Sigmoid colon (tissue), 7 donors: Measurements from ENCODE around the gene DLX5. TPM values are rescaled to one million over a fixed set of nuclear protein-coding genes. Genes with fewer than 3 reads are reported as not detected.

Experiments used
- DNase-seq: peaks from one replicate; pipeline ENCODE4 v3.0.0-alpha.2; 2019
- H3K27ac ChIP-seq, 4 donors: fragments of 200-600 bp; sonication (generic); one replicate each; pipeline ENCODE4 v1.5.1; 2016 to 2019; ENCODE audit warnings: mild to moderate bottlenecking in 1 of 4
- H3K27me3 ChIP-seq, 3 donors: fragments of 200-600 bp; sonication (generic); one replicate each; pipeline ENCODE4 v1.5.1; 2019; ENCODE audit warnings: mild to moderate bottlenecking in 1 of 3
- H3K36me3 ChIP-seq, 4 donors: fragments of 200-600 bp; sonication (generic); one replicate each; pipeline ENCODE4 v1.5.1; 2016 to 2019
- H3K4me1 ChIP-seq, 4 donors: fragments of 200-600 bp; sonication (generic); one replicate each; pipeline ENCODE4 v1.5.1; 2017 to 2019
- H3K4me3 ChIP-seq, 4 donors: fragments of 200-600 bp; sonication (generic); one replicate each; pipeline ENCODE4 v1.5.1; 2017 to 2019; ENCODE audit warnings: mild to moderate bottlenecking in 2 of 4, moderate library complexity in 1 of 4
- H3K9me3 ChIP-seq, 4 donors: fragments of 200-600 bp in 3 of 4; sonication (generic) in 3 of 4; one replicate each; pipeline versions ENCODE4 v1.5.1 to v1.6.1; 2013 to 2019
- CTCF ChIP-seq, 4 experiments: fragments of 450-650 bp in 3 of 4; fragments of 200-600 bp in 1 of 4; IDR thresholded peaks; one replicate each; pipeline ENCODE4 v1.5.1; 2016 to 2019; ENCODE audit warnings: antibody characterized with exemption in 4 of 4, mild to moderate bottlenecking in 3 of 4, moderate library complexity in 2 of 4
- EP300 ChIP-seq, 4 donors: sonication (generic); formaldehyde crosslinking; IDR thresholded peaks; one replicate each; pipeline ENCODE4 v1.6.1; 2017; ENCODE audit warnings: antibody characterized with exemption in 4 of 4
- POLR2A ChIP-seq, 2 donors: fragments of 450-650 bp; IDR thresholded peaks; one replicate each; pipeline ENCODE4 v1.6.1; 2016; ENCODE audit warnings: antibody characterized with exemption in 2 of 2, mild to moderate bottlenecking in 2 of 2, moderate library complexity in 2 of 2
- POLR2AphosphoS5 ChIP-seq, 4 donors: sonication (generic); formaldehyde crosslinking; IDR thresholded peaks; one replicate each; pipeline ENCODE4 v1.6.1; 2017; ENCODE audit warnings: antibody characterized with exemption in 4 of 4
- WGBS, 2 donors: extraction: QIAGEN DNeasy Blood & Tissue Kit; methylation state at CpG; one replicate each; pipeline ENCODE4 v1.1.7; 2013; 5-methylcytosine and 5-hydroxymethylcytosine counted together
- intact Hi-C: fragments of 100-400 bp; cut with DNase I; formaldehyde crosslinking; loops from one replicate; pipeline ENCODE4 v1.15.1; 2023
- polyA plus RNA-seq, 3 donors: library from polyadenylated mRNA; stranded (reverse); fragments of 200-250 nt; gene quantifications; one replicate each; pipeline ENCODE4 v1.2.3, GENCODE V29; 2013
- total RNA-seq, 4 donors: library from RNA; depleted of rRNA; stranded (reverse); fragments of >200 nt; gene quantifications; one replicate each; pipeline ENCODE4 v1.1.0, GENCODE V29; 2016
- donor health status: healthy with polysubstance abuse.
- donor health status: Bipolar disorder and iron deficiency.
- donor health status: healthy.

The DLX5 gene
- total and polyA plus RNA-seq, 7 donors = 0.10 to 0.71 (median 0.41) TPM; not detected in 4

- H3K27ac ChIP-seq = no peak overlapping the region
- TF ChIP-seq POLR2A (IDR thresholded peaks at IDR 0.05) = no peak
- no peak for TF ChIP-seq CTCF (IDR thresholded peaks at IDR 0.05)
- TF ChIP-seq EP300 (IDR thresholded peaks at IDR 0.05) = no peak
- no peak for TF ChIP-seq POLR2AphosphoS5 (IDR thresholded peaks at IDR 0.05)
- H3K9me3 ChIP-seq = no peaks in the 10 kb centered on the region
- H3K36me3 ChIP-seq = no peaks in the 10 kb centered on the region
- DNase-seq = no peak
- peaks cover 0 to 32% (median 30%) of the 10 kb centered on the region in 4 donors for H3K4me1 ChIP-seq
- H3K4me3 ChIP-seq = no peak overlapping the region
- intact Hi-C loops = no loop called here
- H3K27me3 ChIP-seq = peaks cover 67 to 100% (median 97%) of the 10 kb centered on the region in 3 donors
- 8 to 9% methylated on average over 49 of the region's 49 CpGs for WGBS, 2 donors
Measured at GRCh38 chr7:97003262-97004246, 21.1 kb downstream of the DLX5 start.

GRCh38 chr7:97002555-97003261, 21.9 kb downstream of the DLX5 start:
- WGBS, 2 donors = 11 to 13% methylated on average over 22 of the region's 22 CpGs
- Histone ChIP-seq H3K27ac (no peak overlapping the region), H3K4me3 (no peak overlapping the region), H3K36me3 (no peaks in the 10 kb centered on the region), H3K4me1 (peaks cover 0 to 37% (median 33%) of the 10 kb centered on the region in 4 donors), H3K27me3 (peaks cover 70 to 100% (median 97%) of the 10 kb centered on the region in 3 donors), H3K9me3 (no peaks in the 10 kb centered on the region)
- TF ChIP-seq CTCF (IDR thresholded peaks at IDR 0.05) (no peak), EP300 (IDR thresholded peaks at IDR 0.05) (no peak), POLR2AphosphoS5 (IDR thresholded peaks at IDR 0.05) (no peak), POLR2A (IDR thresholded peaks at IDR 0.05) (no peak)
- no peak for DNase-seq
- intact Hi-C loops = no loop called here

- peaks cover 69 to 100% (median 97%) of the 10 kb centered on the region in 3 donors for H3K27me3 ChIP-seq
- 27 to 50% methylated on average over 39 of the region's 39 CpGs for WGBS, 2 donors
- no peaks in the 10 kb centered on the region for H3K36me3 ChIP-seq
- no peak overlapping the region for H3K27ac ChIP-seq
- no peak for DNase-seq
- intact Hi-C loops = no loop called here
- H3K9me3 ChIP-seq = no peaks in the 10 kb centered on the region
- H3K4me1 ChIP-seq = peaks cover 0 to 36% (median 30%) of the 10 kb centered on the region in 4 donors
- no peak overlapping the region for H3K4me3 ChIP-seq
- TF ChIP-seq EP300 (IDR thresholded peaks at IDR 0.05) (no peak), CTCF (IDR thresholded peaks at IDR 0.05) (no peak), POLR2AphosphoS5 (IDR thresholded peaks at IDR 0.05) (no peak), POLR2A (IDR thresholded peaks at IDR 0.05) (no peak)
Measured at GRCh38 chr7:97001656-97002554, 22.7 kb downstream of the DLX5 start.

- Histone ChIP-seq H3K4me3 (no peak overlapping the region), H3K9me3 (no peaks in the 10 kb centered on the region), H3K4me1 (peaks cover 0 to 30% (median 29%) of the 10 kb centered on the region in 4 donors), H3K27me3 (peaks cover 66 to 100% (median 97%) of the 10 kb centered on the region in 3 donors), H3K27ac (no peak overlapping the region), H3K36me3 (no peaks in the 10 kb centered on the region)
- intact Hi-C loops = no loop called here
- TF ChIP-seq POLR2A (IDR thresholded peaks at IDR 0.05) = no peak
- no peak for TF ChIP-seq EP300 (IDR thresholded peaks at IDR 0.05)
- no peak for TF ChIP-seq POLR2AphosphoS5 (IDR thresholded peaks at IDR 0.05)
- no peak for TF ChIP-seq CTCF (IDR thresholded peaks at IDR 0.05)
- 9 to 10% methylated on average over 3 of the region's 3 CpGs for WGBS, 2 donors
- DNase-seq = no peak
Measured at GRCh38 chr7:97001221-97001620, 23.4 kb downstream of the DLX5 start.
